Endothelial cell of umbilical vein (primary cell): Measurements from ENCODE around the gene PAGE4. TPM values are rescaled to one million over a fixed set of nuclear protein-coding genes. Genes with fewer than 3 reads are reported as not detected.

Experiments
- BruUV-seq: library from RNA; stranded (reverse); fragments of 400-500 nt; replicated peaks from 2 replicates; lab custom pipeline; 2021; lab: Mats Ljungman, UMichigan
- CTCF ChIA-PET: fragments of 300-600, 350-600 bp; sonication (Branson Sonifier 250); formaldehyde crosslinking; loops from one replicate; lab custom pipeline; 2021; ENCODE audit warnings: antibody characterized with exemption, inconsistent platforms; lab: Charles Lee
- POLR2A ChIA-PET: fragments of 300-600, 350-600 bp; sonication (Branson Sonifier 250); formaldehyde crosslinking; loops from one replicate; lab custom pipeline; 2021; ENCODE audit warnings: antibody characterized with exemption, inconsistent platforms; lab: Charles Lee
- DNase-seq: peaks from one replicate; pipeline ENCODE4 v3.0.0-alpha.2; 2011; ENCODE audit warnings: low read depth, low spot score
- FAIRE-seq: peaks from 2 replicates; lab custom pipeline; 2011; peaks lifted over from hg19 to GRCh38; lab: Jason Lieb, UNC
- H2AFZ ChIP-seq: 2 replicates; pipeline ENCODE4 v1.6.0; 2012; ENCODE audit warnings: low read depth, low read length, control low read depth, inconsistent platforms
- H3K27ac ChIP-seq: 2 replicates; pipeline ENCODE4 v1.5.1; 2011; ENCODE audit warnings: low read depth, mild to moderate bottlenecking, control low read depth, low read length, moderate library complexity; ENCODE audit not compliant: insufficient read depth
- H3K27me3 ChIP-seq, 2 experiments: 2 replicates each; pipeline versions ENCODE4 v1.6.0 to v1.6.1; 2011; ENCODE audit warnings: low read length in 2 of 2, mixed read lengths in 1 of 2; ENCODE audit not compliant: control insufficient read depth in 2 of 2, insufficient read depth in 2 of 2
- H3K36me3 ChIP-seq, 2 experiments: 2 replicates in 1 of 2; 3 replicates in 1 of 2; pipeline ENCODE4 v1.5.1; 2011; ENCODE audit warnings: low read length in 2 of 2, mild to moderate bottlenecking in 1 of 2, moderate library complexity in 1 of 2; ENCODE audit not compliant: control insufficient read depth in 2 of 2, insufficient read depth in 2 of 2; ENCODE audit errors: extremely low read depth in 1 of 2
- H3K4me1 ChIP-seq: 3 replicates; pipeline ENCODE4 v1.5.1; 2011; ENCODE audit warnings: mild to moderate bottlenecking, low read length; ENCODE audit not compliant: control insufficient read depth, insufficient read depth; ENCODE audit errors: extremely low read depth
- H3K4me2 ChIP-seq: 2 replicates; pipeline ENCODE4 v1.6.1; 2011; ENCODE audit warnings: low read length, control low read depth, mixed read lengths; ENCODE audit not compliant: insufficient read depth
- H3K4me3 ChIP-seq, 3 experiments: fragments of 200-600 bp in 1 of 3; sonication (generic), shearing (Covaris generic) in 1 of 3; replicated peaks in 1 of 3; 2 replicates each; pipeline ENCODE4 v1.5.1; 2011 to 2016; ENCODE audit warnings: control low read depth in 3 of 3, low read length in 3 of 3, mild to moderate bottlenecking in 2 of 3, inconsistent platforms in 1 of 3, low read depth in 1 of 3, moderate library complexity in 1 of 3; ENCODE audit not compliant: insufficient read depth in 1 of 3
- H3K79me2 ChIP-seq: 2 replicates; pipeline ENCODE4 v1.6.0; 2012; ENCODE audit warnings: low read length, inconsistent platforms; ENCODE audit not compliant: control insufficient read depth, insufficient read depth
- H3K9ac ChIP-seq: replicated peaks from 2 replicates; pipeline ENCODE3; 2011; ENCODE audit warnings: low read length, control low read depth; ENCODE audit not compliant: insufficient read depth; ENCODE audit errors: extremely low read depth
- H3K9me1 ChIP-seq: replicated peaks from 3 replicates; pipeline ENCODE4 v1.6.0; 2011; ENCODE audit warnings: mild to moderate bottlenecking, low read length; ENCODE audit not compliant: control insufficient read depth, insufficient read depth; ENCODE audit errors: extremely low read depth
- H3K9me3 ChIP-seq: replicated peaks from 2 replicates; pipeline ENCODE4 v1.5.1; 2012; ENCODE audit warnings: low read length, inconsistent platforms; ENCODE audit not compliant: control insufficient read depth, insufficient read depth
- H4K20me1 ChIP-seq: replicated peaks from 2 replicates; pipeline ENCODE3; 2011; ENCODE audit warnings: mild to moderate bottlenecking, low read length; ENCODE audit not compliant: control insufficient read depth, insufficient read depth; ENCODE audit errors: extremely low read depth
- EZH2 ChIP-seq: IDR thresholded peaks from 2 replicates; pipeline ENCODE4 v1.6.1; 2012; ENCODE audit warnings: borderline replicate concordance, low read depth, mild to moderate bottlenecking, moderate library complexity, low read length, inconsistent platforms; ENCODE audit not compliant: severe bottlenecking
- FOS ChIP-seq: IDR thresholded peaks from 2 replicates; pipeline ENCODE4 v1.6.1; 2011; ENCODE audit warnings: mild to moderate bottlenecking, low read length, moderate library complexity, borderline replicate concordance; ENCODE audit not compliant: insufficient read depth
- GATA2 ChIP-seq: IDR thresholded peaks from 2 replicates; pipeline ENCODE4 v1.7.0; 2011; ENCODE audit warnings: low read depth, mild to moderate bottlenecking, moderate library complexity, mixed read lengths, low read length; ENCODE audit not compliant: insufficient read length, insufficient read depth
- JUN ChIP-seq: IDR thresholded peaks from 2 replicates; pipeline ENCODE4 v1.6.1; 2011; ENCODE audit warnings: borderline replicate concordance, low read depth; ENCODE audit not compliant: insufficient read length, insufficient read depth
- MAX ChIP-seq: IDR thresholded peaks from 2 replicates; pipeline ENCODE4 v1.6.1; 2011; ENCODE audit not compliant: insufficient read depth, insufficient read length
- MYC ChIP-seq: IDR thresholded peaks from one replicate; pipeline ENCODE4 v1.6.1; 2011; ENCODE audit warnings: mild to moderate bottlenecking, low read depth, low read length
- POLR2A ChIP-seq: IDR thresholded peaks from 2 replicates; pipeline ENCODE4 v1.6.1; 2012; ENCODE audit warnings: low read depth, mild to moderate bottlenecking, control low read depth, low read length
- POLR2AphosphoS5 ChIP-seq: IDR thresholded peaks from 2 replicates; pipeline ENCODE4 v1.6.1; 2012; ENCODE audit warnings: low read depth, mild to moderate bottlenecking, control low read depth, low read length, moderate library complexity; ENCODE audit not compliant: insufficient read depth
- dilution Hi-C: fragments of 300-500 bp; cut with MboI; formaldehyde crosslinking; loops from one replicate; pipeline ENCODE4 v1.15.0; 2019; ENCODE audit warnings: low sequenced_read_pairs; ENCODE audit not compliant: extremely low pct_ligation_motif_present
- intact Hi-C: fragments of 100-400 bp; cut with micrococcal nuclease; formaldehyde crosslinking; loops from one replicate; pipeline ENCODE4 v1.10.0; 2022
- polyA plus RNA-seq, 4 experiments: library from polyadenylated mRNA; depleted of rRNA in 3 of 4; stranded (reverse) in 3 of 4; unstranded in 1 of 4; fragments of >200 nt; gene quantifications; 2 replicates each; pipeline versions ENCODE4 v1.2.1 to v1.2.3, GENCODE V29; 2011 to 2012; ENCODE audit warnings: missing spikeins in 1 of 4
- total RNA-seq: library from RNA; stranded (reverse); gene quantifications from 2 replicates; pipeline ENCODE4 v1.2.3, GENCODE V29; 2021
- TF ChIP-seq, protein P1 (sequence below), 2 donors: IDR thresholded peaks; 1 replicate in 1 of 2; 2 replicates in 1 of 2; pipeline ENCODE4 v1.5.1; 2011; ENCODE audit warnings: low read length in 2 of 2, mild to moderate bottlenecking in 2 of 2, moderate library complexity in 2 of 2, control low read depth in 1 of 2, inconsistent platforms in 1 of 2, low read depth in 1 of 2; ENCODE audit not compliant: insufficient read depth in 1 of 2; ENCODE audit errors: extremely low read depth in 1 of 2

Gene PAGE4
- total and polyA plus RNA-seq, 2 donors (not counting 3 experiments of a cell fraction or from before 2014, with no cell fraction given), result not detected

GRCh38 chrX:49859491-49859890 is 30.4 kb downstream of the PAGE4 start:
- H3K79me2 ChIP-seq, result no peaks in the 10 kb centered on the region
- TF ChIP-seq, protein P1, sequence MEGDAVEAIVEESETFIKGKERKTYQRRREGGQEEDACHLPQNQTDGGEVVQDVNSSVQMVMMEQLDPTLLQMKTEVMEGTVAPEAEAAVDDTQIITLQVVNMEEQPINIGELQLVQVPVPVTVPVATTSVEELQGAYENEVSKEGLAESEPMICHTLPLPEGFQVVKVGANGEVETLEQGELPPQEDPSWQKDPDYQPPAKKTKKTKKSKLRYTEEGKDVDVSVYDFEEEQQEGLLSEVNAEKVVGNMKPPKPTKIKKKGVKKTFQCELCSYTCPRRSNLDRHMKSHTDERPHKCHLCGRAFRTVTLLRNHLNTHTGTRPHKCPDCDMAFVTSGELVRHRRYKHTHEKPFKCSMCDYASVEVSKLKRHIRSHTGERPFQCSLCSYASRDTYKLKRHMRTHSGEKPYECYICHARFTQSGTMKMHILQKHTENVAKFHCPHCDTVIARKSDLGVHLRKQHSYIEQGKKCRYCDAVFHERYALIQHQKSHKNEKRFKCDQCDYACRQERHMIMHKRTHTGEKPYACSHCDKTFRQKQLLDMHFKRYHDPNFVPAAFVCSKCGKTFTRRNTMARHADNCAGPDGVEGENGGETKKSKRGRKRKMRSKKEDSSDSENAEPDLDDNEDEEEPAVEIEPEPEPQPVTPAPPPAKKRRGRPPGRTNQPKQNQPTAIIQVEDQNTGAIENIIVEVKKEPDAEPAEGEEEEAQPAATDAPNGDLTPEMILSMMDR (IDR thresholded peaks at IDR 0.05; ENCODE audit: extremely low read depth in 1 of 2, insufficient read depth in 1 of 2, low read depth in 1 of 2, low read length in 2 of 2), result no peak
- TF ChIP-seq EZH2, result no peak
- TF ChIP-seq JUN, result no peak
- TF ChIP-seq FOS, result no peak
- TF ChIP-seq MYC, result no peak
- no peak for TF ChIP-seq GATA2
- TF ChIP-seq POLR2AphosphoS5, result no peak
- no peak for TF ChIP-seq POLR2A
- no peak for TF ChIP-seq MAX
- H2AFZ ChIP-seq, result no peak overlapping the region
- FAIRE-seq (no peak), DNase-seq (no peak)
- CTCF ChIA-PET, result interaction anchor here (0.8 to 1.0 kb wide), 2 partner anchors 10 to 20 kb away, joined by 3 read pairs; no protein-coding TSS in a partner anchor
- intact Hi-C loops (no loop called here), dilution Hi-C loops (no loop called here)
- H3K27me3 ChIP-seq, result no peaks in the 10 kb centered on the region
- H3K9me3 ChIP-seq, result no peaks in the 10 kb centered on the region
- H3K9ac ChIP-seq, result no peak overlapping the region
- no peak overlapping the region for H3K4me2 ChIP-seq
- no peak overlapping the region for H3K27ac ChIP-seq
- no peaks in the 10 kb centered on the region for H3K9me1 ChIP-seq
- H3K4me1 ChIP-seq, result no peaks in the 10 kb centered on the region
- no peaks in the 10 kb centered on the region for H3K36me3 ChIP-seq
- H4K20me1 ChIP-seq, result no peaks in the 10 kb centered on the region
- BruUV-seq, result no TSS peak
- POLR2A ChIA-PET, result no interaction called here
- no peak overlapping the region for H3K4me3 ChIP-seq
